ENCODE data around the gene SAMMSON.

Gene SAMMSON

GRCh38 chr3:70020906-70021660 lies 21.6 kb downstream of the SAMMSON start:
- DNase-seq: no peak

DNA sequence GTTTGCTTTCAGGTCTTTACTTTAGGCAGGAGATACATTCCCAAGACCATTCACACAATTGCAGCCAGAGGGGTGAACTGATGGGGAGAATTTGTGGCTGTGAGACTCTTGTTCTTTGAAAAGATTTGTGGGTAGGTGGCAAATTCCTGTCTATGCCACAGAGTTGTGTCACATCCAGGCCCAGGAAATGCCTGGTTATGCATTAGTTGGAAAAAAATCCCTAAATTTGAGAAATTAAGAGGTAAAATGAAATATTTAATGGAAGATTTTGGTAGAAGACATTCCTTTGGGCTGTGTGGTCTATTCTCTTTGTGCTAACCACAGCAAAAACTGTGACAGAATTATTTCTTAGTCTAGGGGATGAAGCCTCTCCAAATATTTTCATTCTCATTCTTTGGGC lies 28.8 kb downstream of the SAMMSON start:
- DNase-seq: no peak

- DNase-seq: no peak
These were observed 39.2 kb downstream of the SAMMSON start for GRCh38 chr3:70038693-70039092.

DNA sequence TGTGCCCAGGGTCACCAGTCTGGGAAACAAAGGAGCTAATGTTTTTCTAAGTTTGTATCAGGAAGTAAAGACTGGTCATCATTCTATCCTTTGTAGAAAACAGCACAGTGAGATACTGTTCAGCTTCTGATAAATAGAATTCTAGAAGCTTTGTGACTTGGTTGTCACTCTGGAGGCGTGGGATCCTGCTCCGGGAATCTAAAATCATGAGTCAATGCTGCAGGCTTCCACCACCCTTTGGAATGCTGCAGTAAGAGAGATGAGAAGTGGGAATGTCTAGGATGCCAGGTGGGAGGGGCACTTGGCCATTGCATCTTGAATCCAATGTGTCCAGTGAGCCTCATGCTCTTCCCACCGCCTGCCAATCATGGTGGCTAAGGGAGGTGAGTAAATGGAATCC lies 40.9 kb downstream of the SAMMSON start:
- no peak for DNase-seq

DNA sequence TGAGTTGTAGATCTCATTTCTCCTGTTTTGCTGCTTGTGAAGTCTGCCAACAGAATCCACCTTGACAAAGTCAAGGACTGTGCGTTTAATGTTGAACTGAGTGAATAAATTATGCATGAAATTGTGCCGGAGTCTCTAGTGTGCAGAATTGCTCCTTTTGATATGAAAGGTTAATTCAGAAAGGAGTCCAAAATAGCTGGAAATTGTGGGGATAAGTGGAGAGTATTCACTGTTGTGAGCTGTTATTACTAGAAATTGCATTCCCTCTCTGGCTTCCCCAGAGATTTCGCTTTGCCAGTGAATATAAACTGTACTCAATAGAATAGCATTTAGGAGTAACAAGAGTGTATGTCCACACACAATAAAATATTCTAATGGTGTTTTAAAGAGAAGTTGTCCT lies 43.1 kb downstream of the SAMMSON start:
- DNase-seq: no peak

- no peak for DNase-seq
These were observed 50.2 kb downstream of the SAMMSON start for GRCh38 chr3:70049761-70050160.

DNA sequence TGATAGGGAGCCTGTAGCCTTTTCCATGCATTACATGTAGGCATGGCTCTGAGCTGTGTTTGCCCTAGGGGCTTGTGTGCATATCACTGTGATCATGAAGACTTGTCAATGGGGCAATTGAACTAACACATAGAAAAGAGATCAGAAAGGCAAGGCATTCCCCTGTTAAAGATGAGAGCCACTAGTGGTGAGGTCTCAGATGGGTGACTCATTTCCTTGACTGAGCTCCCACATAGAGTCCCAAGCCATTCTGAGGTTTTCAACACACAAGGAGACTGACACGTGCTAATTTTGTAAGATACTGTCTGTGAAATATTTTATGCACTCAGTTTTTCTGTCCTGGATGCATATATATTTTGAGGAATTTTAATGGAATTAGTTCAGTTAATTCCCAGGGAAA lies 53.8 kb downstream of the SAMMSON start:
- no peak for DNase-seq

GRCh38 chr3:70056081-70056480 lies 56.5 kb downstream of the SAMMSON start:
- DNase-seq: no peak

GRCh38 chr3:70057426-70057825 lies 57.9 kb downstream of the SAMMSON start:
- DNase-seq: no peak

GRCh38 chr3:70061096-70061495 lies 61.6 kb downstream of the SAMMSON start:
- no peak for DNase-seq

GRCh38 chr3:70064194-70064779 lies 64.8 kb downstream of the SAMMSON start:
- DNase-seq: peak in 1 of 2 donors; percentile 71

DNA sequence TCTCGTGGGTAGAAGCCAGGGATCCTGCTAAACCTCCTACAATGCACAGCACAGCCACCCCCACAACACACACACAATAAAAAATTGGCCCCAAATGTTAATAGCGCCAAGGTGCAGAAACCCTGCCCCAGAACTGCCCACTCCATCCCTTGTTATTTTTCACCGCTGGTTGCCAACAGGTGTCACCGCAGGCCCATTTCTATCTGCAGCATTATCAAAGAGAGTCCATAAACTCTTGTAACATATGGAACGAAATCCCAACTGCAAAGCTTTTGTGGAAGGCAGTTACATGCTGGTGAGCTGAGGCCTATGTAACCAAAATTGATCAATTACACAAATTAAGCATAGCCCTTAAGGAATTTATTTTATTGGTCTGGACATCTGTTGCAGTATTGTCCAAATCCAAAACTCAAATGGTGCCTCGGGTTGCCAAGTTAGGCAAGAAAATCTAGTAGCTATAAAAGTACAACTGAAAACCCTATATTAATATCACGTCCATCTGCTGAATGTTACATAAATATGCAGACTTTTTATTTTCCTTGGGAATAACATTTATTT lies 66.2 kb downstream of the SAMMSON start:
- DNase-seq: no peak

- DNase-seq: no peak
These were observed 68.5 kb downstream of the SAMMSON start for GRCh38 chr3:70067860-70068521.

DNA sequence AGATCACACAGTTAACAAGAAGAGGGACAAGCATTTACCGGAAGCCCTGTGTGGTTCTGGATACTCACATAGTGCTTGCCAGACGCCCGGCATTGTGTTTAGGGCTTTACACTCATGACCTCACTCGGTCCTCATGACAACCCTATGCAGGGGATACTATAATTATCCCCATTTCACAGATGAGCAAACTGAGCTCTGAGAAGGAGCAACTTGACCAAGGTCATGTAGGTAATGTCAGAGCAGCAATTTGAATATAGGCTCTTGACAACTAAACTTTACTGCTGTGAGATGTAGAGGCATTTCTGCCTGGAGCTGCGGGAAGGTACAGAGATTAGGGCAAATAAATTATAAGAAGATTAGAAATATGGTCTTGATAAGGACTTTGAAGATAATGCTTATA lies 70.0 kb downstream of the SAMMSON start:
- DNase-seq: no peak

- DNase-seq: no peak
These were observed 71.6 kb downstream of the SAMMSON start for GRCh38 chr3:70071138-70071537.

DNA sequence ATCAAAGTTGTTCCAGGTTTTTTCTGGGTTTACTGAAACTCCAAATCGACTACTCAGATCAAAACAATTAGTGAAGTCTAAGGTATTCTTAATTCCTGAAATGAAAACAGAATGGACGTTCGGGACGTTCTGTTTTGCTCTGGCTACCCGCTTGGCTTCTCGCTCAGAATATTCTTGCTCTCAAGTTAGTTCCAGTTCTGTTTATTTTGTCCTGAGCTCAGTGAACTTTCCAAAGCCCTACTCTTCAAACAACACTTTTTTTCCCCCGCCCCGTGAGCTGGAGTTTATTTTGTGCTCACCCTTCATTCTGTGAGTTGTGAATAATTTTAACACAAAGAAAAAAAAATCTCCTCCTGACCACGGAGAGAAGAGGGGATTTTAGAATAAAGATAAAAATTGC lies 72.6 kb downstream of the SAMMSON start:
- no peak for DNase-seq

- DNase-seq: no peak
These were observed 73.2 kb downstream of the SAMMSON start for GRCh38 chr3:70072754-70073153.

GRCh38 chr3:70075101-70075500 lies 75.6 kb downstream of the SAMMSON start:
- DNase-seq: no peak

GRCh38 chr3:70076396-70076795 lies 76.9 kb downstream of the SAMMSON start:
- no peak for DNase-seq

DNA sequence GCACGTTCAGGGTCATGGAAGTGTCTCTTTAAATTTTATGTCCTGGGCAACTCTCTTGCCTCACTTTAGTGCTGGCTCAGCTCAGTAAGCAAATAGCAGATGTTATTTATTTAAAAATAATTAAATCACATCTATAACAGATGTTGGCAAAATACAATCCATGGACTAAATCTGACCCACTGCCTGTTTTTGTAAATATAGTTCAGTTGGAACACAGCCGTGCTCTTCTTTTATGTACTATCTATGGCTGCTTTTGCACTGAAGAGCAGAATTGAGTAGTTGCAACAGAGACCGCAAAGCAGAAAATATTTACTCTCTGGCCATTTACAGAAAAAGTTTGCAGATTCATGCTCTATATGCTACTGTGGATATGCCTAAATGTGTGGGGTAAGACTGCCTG lies 79.2 kb downstream of the SAMMSON start:
- DNase-seq: no peak

DNA sequence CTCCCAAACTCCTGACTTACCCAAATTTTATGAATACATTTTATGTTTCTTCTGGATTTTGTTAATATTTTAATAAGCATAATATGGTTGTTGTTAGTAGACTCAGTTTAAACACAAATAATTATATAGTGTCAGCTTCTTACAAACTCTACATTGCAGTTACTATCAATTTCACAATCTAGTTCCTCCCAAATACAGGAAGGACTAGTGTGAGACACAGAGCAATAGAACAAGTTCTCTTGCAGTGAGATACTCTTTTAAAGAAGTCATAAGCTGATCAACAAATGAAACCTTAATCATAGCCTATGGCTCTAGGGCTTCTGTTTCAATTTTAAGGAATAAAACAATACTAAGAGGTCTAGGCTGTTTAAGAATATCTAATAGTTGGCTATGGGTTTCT lies 86.1 kb downstream of the SAMMSON start:
- no peak for DNase-seq

GRCh38 chr3:70086336-70086735 lies 86.8 kb downstream of the SAMMSON start:
- DNase-seq: no peak

- peak in 1 of 2 donors; percentile 26 for DNase-seq
These were observed 90.9 kb downstream of the SAMMSON start for GRCh38 chr3:70090322-70090913.

- DNase-seq: no peak
These were observed 94.7 kb downstream of the SAMMSON start for GRCh38 chr3:70094197-70094596.

All from hippocampal formation (tissue), 2 donors.